GM06990 (cell line): ENCODE measurements around the gene LRRC23.
"Not testable (repeated sequence)": the region's sequence is repeated elsewhere in the genome, so short reads cannot be mapped to it uniquely, and the experiment has no call there.

ENCODE experiments used
- DNase-seq: peaks from one replicate; pipeline ENCODE4 v3.0.0-alpha.2; 2011; ENCODE audit not compliant: insufficient read length; ENCODE audit errors: extremely low read depth
- H3K27me3 ChIP-seq: replicated peaks from 2 replicates; pipeline ENCODE4 v1.6.0; 2011; ENCODE audit warnings: low read length; ENCODE audit not compliant: control insufficient read depth, insufficient read depth
- H3K36me3 ChIP-seq: 2 replicates; pipeline ENCODE4 v1.5.1; 2011; ENCODE audit warnings: low read length; ENCODE audit not compliant: control insufficient read depth, insufficient read depth
- H3K4me3 ChIP-seq: replicated peaks from 2 replicates; pipeline ENCODE4 v1.5.1; 2011; ENCODE audit warnings: low read depth, mild to moderate bottlenecking, control low read depth, low read length
- CTCF ChIP-seq: IDR thresholded peaks from 2 replicates; pipeline ENCODE4 v1.5.1; 2011; ENCODE audit warnings: low read length, control low read depth, mild to moderate bottlenecking, inconsistent platforms; ENCODE audit not compliant: insufficient read depth, poor library complexity, severe bottlenecking

The LRRC23 gene

GRCh38 chr12:6884539-6884938 is 20.1 kb upstream of the LRRC23 start:
- Histone ChIP-seq H3K27me3 (no peaks in the 10 kb centered on the region), H3K36me3 (peaks cover 8% of the 10 kb centered on the region), H3K4me3 (no peak overlapping the region)
- no peak for TF ChIP-seq CTCF
- DNase-seq: no peak

- H3K4me3 ChIP-seq, H3K36me3 ChIP-seq, DNase-seq, H3K27me3 ChIP-seq: not testable (repeated sequence)
Measured at GRCh38 chr12:6886206-6886999, 18.2 kb upstream of the LRRC23 start.

GRCh38 chr12:6887460-6887859 is 17.2 kb upstream of the LRRC23 start:
- peaks cover 8% of the 10 kb centered on the region for H3K36me3 ChIP-seq
- TF ChIP-seq CTCF: no peak
- DNase-seq: no peak
- H3K4me3 ChIP-seq: no peak overlapping the region
- H3K27me3 ChIP-seq: no peaks in the 10 kb centered on the region

GRCh38 chr12:6888360-6888759 is 16.3 kb upstream of the LRRC23 start:
- no peaks in the 10 kb centered on the region for H3K27me3 ChIP-seq
- no peak overlapping the region for H3K4me3 ChIP-seq
- TF ChIP-seq CTCF: no peak
- peaks cover 8% of the 10 kb centered on the region for H3K36me3 ChIP-seq
- no peak for DNase-seq

GRCh38 chr12:6888794-6889193 is 15.8 kb upstream of the LRRC23 start:
- not testable (repeated sequence) for DNase-seq, H3K36me3 ChIP-seq, H3K27me3 ChIP-seq, H3K4me3 ChIP-seq

- H3K27me3 ChIP-seq, H3K36me3 ChIP-seq, H3K4me3 ChIP-seq, DNase-seq: not testable (repeated sequence)
Measured at GRCh38 chr12:6889775-6890573, 14.6 kb upstream of the LRRC23 start.

GRCh38 chr12:6890789-6891645 is 13.6 kb upstream of the LRRC23 start:
- peak; percentile 56 for TF ChIP-seq CTCF
- Histone ChIP-seq H3K27me3 (no peaks in the 10 kb centered on the region), H3K36me3 (no peaks in the 10 kb centered on the region), H3K4me3 (peak overlapping the region; percentile 63)
- peak; percentile 98 for DNase-seq
